Effector memory CD4-positive, alpha-beta T cell (primary cell): Measurements from ENCODE around the gene TTC22.

Experiments used
- DNase-seq, 3 donors: peaks; one replicate each; pipeline ENCODE4 v3.0.0-alpha.2; 2020
- H3K27ac ChIP-seq: 2 replicates; pipeline ENCODE4 v1.7.0; 2013; ENCODE audit warnings: mild to moderate bottlenecking, low read length, moderate library complexity; ENCODE audit not compliant: insufficient read depth, poor library complexity, severe bottlenecking
- H3K27me3 ChIP-seq: replicated peaks from 2 replicates; pipeline ENCODE4 v1.7.0; 2013; ENCODE audit warnings: mild to moderate bottlenecking, low read length; ENCODE audit not compliant: insufficient read depth, control insufficient read depth, poor library complexity, severe bottlenecking
- H3K36me3 ChIP-seq: 2 replicates; pipeline ENCODE4 v1.7.0; 2013; ENCODE audit warnings: mild to moderate bottlenecking, low read length, moderate library complexity; ENCODE audit not compliant: control insufficient read depth, insufficient read depth
- H3K4me1 ChIP-seq: 2 replicates; pipeline ENCODE4 v1.7.0; 2013; ENCODE audit warnings: low read length, mild to moderate bottlenecking; ENCODE audit not compliant: control insufficient read depth, insufficient read depth, poor library complexity, severe bottlenecking
- H3K4me3 ChIP-seq: 2 replicates; pipeline ENCODE4 v1.7.0; 2013; ENCODE audit warnings: low read length, low read depth, mild to moderate bottlenecking; ENCODE audit not compliant: insufficient read depth, poor library complexity, severe bottlenecking
- H3K9me3 ChIP-seq: 2 replicates; pipeline ENCODE4 v1.7.0; 2013; ENCODE audit warnings: mild to moderate bottlenecking, low read length, moderate library complexity; ENCODE audit not compliant: control insufficient read depth

The TTC22 gene

GRCh38 chr1:54798769-54799641, 2.1 kb downstream of the TTC22 start:
- peak in 2 of 3 donors; percentile 3 for DNase-seq
- Histone ChIP-seq H3K4me3 (peak overlapping the region; percentile 92), H3K27ac (peak overlapping the region; percentile 42), H3K9me3 (no peaks in the 10 kb centered on the region), H3K4me1 (peaks cover 34% of the 10 kb centered on the region), H3K36me3 (peaks cover 11% of the 10 kb centered on the region), H3K27me3 (no peaks in the 10 kb centered on the region)

DNA sequence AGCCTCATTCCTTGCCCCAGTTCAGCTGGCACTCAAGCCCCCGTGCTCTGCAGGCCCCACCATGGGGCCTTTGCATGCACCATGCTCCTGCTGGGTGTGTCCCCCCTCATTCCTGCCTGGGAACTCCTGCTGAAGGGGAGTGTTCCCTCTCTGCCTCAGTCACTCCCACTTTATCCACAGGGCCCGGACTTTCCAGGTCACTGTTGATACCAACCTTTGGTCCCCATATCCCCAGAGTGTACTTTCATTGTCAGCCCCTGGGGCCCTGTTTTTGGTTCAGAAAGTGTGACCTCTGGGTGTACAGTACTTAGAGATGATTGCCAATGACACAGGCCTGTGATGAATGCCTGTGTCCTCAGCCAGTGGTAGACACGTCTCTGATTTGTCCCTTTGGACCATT, 2.9 kb downstream of the TTC22 start:
- H3K36me3 ChIP-seq = peaks cover 11% of the 10 kb centered on the region
- no peaks in the 10 kb centered on the region for H3K27me3 ChIP-seq
- no peak for DNase-seq
- H3K9me3 ChIP-seq = no peaks in the 10 kb centered on the region
- H3K27ac ChIP-seq = no peak overlapping the region
- peaks cover 34% of the 10 kb centered on the region for H3K4me1 ChIP-seq
- no peak overlapping the region for H3K4me3 ChIP-seq

DNA sequence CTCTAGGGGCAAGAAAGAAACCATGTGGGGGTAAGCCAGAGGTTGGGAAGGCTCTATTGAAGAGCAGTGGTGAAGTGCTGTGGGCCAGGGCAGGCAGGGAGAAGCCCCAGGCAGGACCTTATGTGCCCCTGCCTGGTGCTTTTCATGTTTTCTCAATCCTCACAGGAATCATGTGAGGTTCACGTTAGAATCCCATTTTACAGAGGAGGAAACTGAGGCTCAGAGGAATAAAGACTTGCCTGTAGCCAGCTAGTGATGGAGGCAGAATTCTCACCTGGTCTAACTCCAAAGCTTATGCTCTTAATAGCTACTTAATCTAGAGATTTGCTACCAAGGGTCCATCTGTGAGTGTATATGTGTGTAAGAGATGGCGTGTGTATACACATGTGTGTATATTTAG, 4.2 kb downstream of the TTC22 start:
- peaks cover 33% of the 10 kb centered on the region for H3K4me1 ChIP-seq
- H3K27me3 ChIP-seq = no peaks in the 10 kb centered on the region
- H3K9me3 ChIP-seq = no peaks in the 10 kb centered on the region
- no peak overlapping the region for H3K27ac ChIP-seq
- H3K36me3 ChIP-seq = peaks cover 21% of the 10 kb centered on the region
- no peak overlapping the region for H3K4me3 ChIP-seq
- DNase-seq = no peak

DNA sequence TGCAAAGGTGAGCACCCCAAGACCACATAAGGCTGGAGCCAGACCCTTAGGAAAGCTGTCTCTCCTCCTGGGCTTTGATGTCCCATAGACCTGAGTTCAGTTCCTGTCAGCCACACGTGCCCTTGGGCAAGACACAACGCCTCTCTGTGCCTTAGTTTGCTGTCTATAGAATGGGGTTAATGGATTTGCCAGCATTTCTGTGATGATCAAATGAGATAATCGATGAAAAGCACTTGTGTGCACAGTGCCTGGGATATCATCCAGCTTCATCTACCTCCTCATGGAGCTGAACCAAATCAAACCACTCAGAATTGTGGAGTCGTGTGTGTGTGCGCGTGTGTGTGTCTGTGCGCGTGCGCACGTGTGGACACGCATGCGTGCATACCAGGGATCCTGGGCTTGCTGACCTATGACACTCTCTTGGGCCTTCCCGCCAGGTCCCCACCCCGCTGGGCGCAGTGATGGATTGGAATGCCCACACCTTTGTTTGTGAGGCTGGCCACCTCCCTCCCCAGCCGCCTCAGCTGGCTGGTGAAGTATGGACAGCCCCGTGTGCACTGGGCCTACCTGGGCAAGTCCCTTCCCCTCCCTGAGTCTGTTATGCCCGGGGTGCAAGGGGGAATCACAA, 5.2 kb downstream of the TTC22 start:
- Histone ChIP-seq H3K27me3 (no peaks in the 10 kb centered on the region), H3K4me3 (no peak overlapping the region), H3K9me3 (no peaks in the 10 kb centered on the region), H3K36me3 (peaks cover 28% of the 10 kb centered on the region), H3K27ac (no peak overlapping the region), H3K4me1 (peaks cover 29% of the 10 kb centered on the region)
- DNase-seq = no peak

GRCh38 chr1:54795356-54795665, 5.8 kb downstream of the TTC22 start:
- Histone ChIP-seq H3K36me3 (peaks cover 28% of the 10 kb centered on the region), H3K4me1 (peaks cover 24% of the 10 kb centered on the region), H3K27me3 (no peaks in the 10 kb centered on the region), H3K27ac (no peak overlapping the region), H3K9me3 (no peaks in the 10 kb centered on the region), H3K4me3 (no peak overlapping the region)
- no peak for DNase-seq

GRCh38 chr1:54794451-54795355, 6.4 kb downstream of the TTC22 start:
- no peaks in the 10 kb centered on the region for H3K9me3 ChIP-seq
- no peak for DNase-seq
- H3K36me3 ChIP-seq = peaks cover 28% of the 10 kb centered on the region
- H3K4me3 ChIP-seq = no peak overlapping the region
- H3K27me3 ChIP-seq = no peaks in the 10 kb centered on the region
- H3K4me1 ChIP-seq = peaks cover 18% of the 10 kb centered on the region
- H3K27ac ChIP-seq = no peak overlapping the region

DNA sequence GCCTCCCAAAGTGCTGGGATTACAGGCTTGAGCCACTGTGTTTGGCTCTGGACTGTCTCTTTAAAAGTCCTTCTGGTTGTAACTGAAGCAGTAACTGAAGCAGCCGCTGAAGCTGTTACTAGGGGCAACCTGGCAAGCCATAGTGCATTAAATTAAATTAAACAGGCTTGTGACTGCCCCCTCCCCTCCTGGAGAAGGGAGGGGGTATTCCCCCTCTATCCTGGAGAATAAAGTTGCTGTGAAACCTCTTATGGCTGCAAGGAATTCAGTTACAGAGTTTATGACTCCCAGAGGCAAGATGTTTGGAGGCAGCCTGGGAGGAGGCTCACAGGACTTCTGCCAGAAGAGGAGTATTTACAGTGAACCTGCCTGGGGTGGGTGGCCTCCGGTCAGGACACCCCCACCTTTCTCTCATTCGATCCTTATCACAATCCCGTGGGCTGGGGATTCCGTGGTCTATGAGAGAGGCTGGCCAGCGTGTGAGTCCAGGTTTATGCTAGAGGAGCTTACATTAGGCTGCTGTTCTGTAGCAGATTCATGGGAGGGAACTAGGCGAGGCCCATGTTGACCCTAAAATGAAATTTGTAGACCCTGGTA, 8.3 kb downstream of the TTC22 start:
- H3K27me3 ChIP-seq = no peaks in the 10 kb centered on the region
- peaks cover 28% of the 10 kb centered on the region for H3K36me3 ChIP-seq
- no peak overlapping the region for H3K27ac ChIP-seq
- H3K9me3 ChIP-seq = no peaks in the 10 kb centered on the region
- H3K4me1 ChIP-seq = no peaks in the 10 kb centered on the region
- DNase-seq = no peak
- H3K4me3 ChIP-seq = no peak overlapping the region

DNA sequence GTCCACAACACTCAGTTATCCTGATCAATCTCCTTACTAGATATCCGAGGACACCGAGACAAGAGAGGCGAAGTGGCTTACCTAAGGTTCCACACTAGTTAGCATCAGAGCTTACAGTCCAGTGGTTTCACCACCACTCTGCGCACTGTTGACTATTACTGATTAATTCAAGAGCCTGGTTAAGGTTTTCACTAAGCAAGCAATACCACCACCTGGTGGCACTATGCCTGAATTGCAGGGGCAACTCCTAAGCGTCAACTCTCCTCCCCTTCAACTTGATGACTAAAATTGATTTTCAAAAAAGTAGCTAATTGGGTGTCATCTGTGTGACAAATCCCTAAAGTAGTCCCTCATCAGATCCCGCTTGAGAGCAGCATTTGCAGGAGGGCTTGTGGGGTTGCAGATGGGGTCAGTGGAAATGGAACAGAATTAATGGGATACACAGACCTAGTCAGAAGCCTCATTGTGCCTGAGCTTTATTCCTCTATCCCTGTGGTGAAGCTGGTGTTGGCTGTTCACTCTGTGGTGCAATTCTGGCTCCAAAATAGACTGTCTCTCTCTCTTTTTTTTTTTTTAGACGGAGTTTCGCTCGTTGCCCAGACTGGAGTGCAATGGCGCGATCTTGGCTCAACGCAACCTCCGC, 9.1 kb downstream of the TTC22 start:
- Histone ChIP-seq H3K9me3 (no peaks in the 10 kb centered on the region), H3K36me3 (peaks cover 34% of the 10 kb centered on the region), H3K4me1 (no peaks in the 10 kb centered on the region), H3K27ac (no peak overlapping the region), H3K27me3 (no peaks in the 10 kb centered on the region), H3K4me3 (no peak overlapping the region)
- DNase-seq = no peak

GRCh38 chr1:54788459-54788858, 12.7 kb downstream of the TTC22 start:
- Histone ChIP-seq H3K27me3 (no peaks in the 10 kb centered on the region), H3K4me3 (no peak overlapping the region), H3K36me3 (peaks cover 47% of the 10 kb centered on the region), H3K27ac (no peak overlapping the region), H3K9me3 (no peaks in the 10 kb centered on the region), H3K4me1 (no peaks in the 10 kb centered on the region)
- no peak for DNase-seq
